ENCODE measurements around the gene HDHD3.

GRCh38 chr9:113364951-113365350 lies 11.8 kb downstream of the HDHD3 start:
- TF ChIP-seq, protein P1, sequence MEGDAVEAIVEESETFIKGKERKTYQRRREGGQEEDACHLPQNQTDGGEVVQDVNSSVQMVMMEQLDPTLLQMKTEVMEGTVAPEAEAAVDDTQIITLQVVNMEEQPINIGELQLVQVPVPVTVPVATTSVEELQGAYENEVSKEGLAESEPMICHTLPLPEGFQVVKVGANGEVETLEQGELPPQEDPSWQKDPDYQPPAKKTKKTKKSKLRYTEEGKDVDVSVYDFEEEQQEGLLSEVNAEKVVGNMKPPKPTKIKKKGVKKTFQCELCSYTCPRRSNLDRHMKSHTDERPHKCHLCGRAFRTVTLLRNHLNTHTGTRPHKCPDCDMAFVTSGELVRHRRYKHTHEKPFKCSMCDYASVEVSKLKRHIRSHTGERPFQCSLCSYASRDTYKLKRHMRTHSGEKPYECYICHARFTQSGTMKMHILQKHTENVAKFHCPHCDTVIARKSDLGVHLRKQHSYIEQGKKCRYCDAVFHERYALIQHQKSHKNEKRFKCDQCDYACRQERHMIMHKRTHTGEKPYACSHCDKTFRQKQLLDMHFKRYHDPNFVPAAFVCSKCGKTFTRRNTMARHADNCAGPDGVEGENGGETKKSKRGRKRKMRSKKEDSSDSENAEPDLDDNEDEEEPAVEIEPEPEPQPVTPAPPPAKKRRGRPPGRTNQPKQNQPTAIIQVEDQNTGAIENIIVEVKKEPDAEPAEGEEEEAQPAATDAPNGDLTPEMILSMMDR (IDR thresholded peaks at IDR 0.05; ENCODE audit: insufficient read depth, low read length, poor library complexity, severe bottlenecking), result no peak
- TF ChIP-seq EZH2phosphoT487 (conservative IDR thresholded peaks at IDR 0.05; ENCODE audit: low read length), result no peak

Measured in SU-DHL-6 (cell line).